IMR-90 (cell line): ENCODE data around the gene ZFP36L1. TPM values are rescaled to one million over a fixed set of nuclear protein-coding genes. Genes with fewer than 3 reads are reported as not detected.
A peak's percentile ranks its signal among the peaks of the same experiment; 100 is the strongest.

ENCODE experiments used
- ATAC-seq: fragments of 200-7000 bp; cut with Tn5 transposase; 2 replicates; pipeline ENCODE4 v1.9.1; 2020; ENCODE audit warnings: low read depth, mild to moderate bottlenecking, moderate library complexity
- BruUV-seq: library from RNA; stranded (reverse); fragments of 400-500 nt; replicated peaks from 2 replicates; lab custom pipeline; 2021; lab: Mats Ljungman, UMichigan
- CTCF ChIA-PET: fragments of 300-600 bp; formaldehyde crosslinking; extraction: SDS; loops from one replicate; lab custom pipeline; 2021; ENCODE audit warnings: antibody characterized with exemption; lab: Yijun Ruan, JAX
- POLR2A ChIA-PET: fragments of 300-600 bp; sonication (Branson Sonifier 250); formaldehyde crosslinking; loops from one replicate; lab custom pipeline; 2022; ENCODE audit warnings: antibody characterized with exemption; ENCODE audit not compliant: unreplicated experiment; lab: Charles Lee
- DNase-seq: peaks from one replicate; pipeline ENCODE4 v3.0.0; 2013
- H2AFZ ChIP-seq: replicated peaks from 2 replicates; pipeline ENCODE3; 2013; ENCODE audit warnings: low read length, mild to moderate bottlenecking; ENCODE audit not compliant: poor library complexity
- H2AK5ac ChIP-seq: 2 replicates; pipeline ENCODE4 v1.6.1; 2013; ENCODE audit warnings: low read depth, low read length, inconsistent platforms
- H2AK9ac ChIP-seq: replicated peaks from 2 replicates; pipeline ENCODE3; 2013; ENCODE audit warnings: mild to moderate bottlenecking, low read depth, low read length, moderate library complexity; ENCODE audit not compliant: poor library complexity
- H2BK120ac ChIP-seq: 2 replicates; pipeline ENCODE4 v1.6.1; 2013; ENCODE audit warnings: low read depth, low read length, inconsistent platforms
- H2BK15ac ChIP-seq: 3 replicates; pipeline ENCODE4 v1.6.1; 2013; ENCODE audit warnings: low read depth, low read length, inconsistent platforms
- H2BK20ac ChIP-seq: 2 replicates; pipeline ENCODE4 v1.6.1; 2013; ENCODE audit warnings: low read depth, mild to moderate bottlenecking, inconsistent platforms, low read length, moderate library complexity
- H2BK5ac ChIP-seq: 2 replicates; pipeline ENCODE4 v1.6.1; 2013; ENCODE audit warnings: mild to moderate bottlenecking, low read depth, low read length, inconsistent platforms; ENCODE audit not compliant: poor library complexity, severe bottlenecking
- H3K14ac ChIP-seq: replicated peaks from 2 replicates; pipeline ENCODE4 v1.6.1; 2013; ENCODE audit warnings: low read depth, low read length, inconsistent platforms
- H3K18ac ChIP-seq: 2 replicates; pipeline ENCODE4 v1.6.1; 2013; ENCODE audit warnings: low read depth, low read length, control low read depth
- H3K23ac ChIP-seq: 2 replicates; pipeline ENCODE4 v1.6.1; 2013; ENCODE audit warnings: low read depth, low read length, inconsistent platforms
- H3K27ac ChIP-seq: 2 replicates; pipeline ENCODE4 v1.5.1; 2013; ENCODE audit warnings: mild to moderate bottlenecking, control low read depth, low read length; ENCODE audit not compliant: insufficient read depth
- H3K27me3 ChIP-seq: 2 replicates; pipeline ENCODE4 v1.6.1; 2013; ENCODE audit warnings: low read length; ENCODE audit not compliant: control insufficient read depth, insufficient read depth
- H3K36me3 ChIP-seq: 2 replicates; pipeline ENCODE4 v1.6.1; 2013; ENCODE audit warnings: low read length, mixed read lengths; ENCODE audit not compliant: control insufficient read depth, insufficient read depth
- H3K4ac ChIP-seq: 2 replicates; pipeline ENCODE4 v1.6.1; 2013; ENCODE audit warnings: low read depth, low read length, inconsistent platforms
- H3K4me1 ChIP-seq: 2 replicates; pipeline ENCODE4 v1.6.1; 2013; ENCODE audit warnings: low read length, mixed read lengths; ENCODE audit not compliant: control insufficient read depth, insufficient read depth
- H3K4me2 ChIP-seq: 2 replicates; pipeline ENCODE4 v1.6.1; 2013; ENCODE audit warnings: low read depth, mild to moderate bottlenecking, control low read depth, low read length, moderate library complexity
- H3K4me3 ChIP-seq: 2 replicates; pipeline ENCODE4 v1.5.1; 2013; ENCODE audit warnings: low read depth, mild to moderate bottlenecking, control low read depth, low read length, moderate library complexity; ENCODE audit not compliant: insufficient read depth
- H3K56ac ChIP-seq: 2 replicates; pipeline ENCODE4 v1.6.1; 2013; ENCODE audit warnings: low read length, inconsistent platforms; ENCODE audit not compliant: insufficient read depth; ENCODE audit errors: extremely low read depth
- H3K79me1 ChIP-seq, 2 experiments: 2 replicates each; pipeline ENCODE4 v1.6.1; 2013; ENCODE audit warnings: low read length in 2 of 2, inconsistent platforms in 1 of 2, low read depth in 1 of 2
- H3K9ac ChIP-seq: 2 replicates; pipeline ENCODE4 v1.6.1; 2013; ENCODE audit warnings: low read depth, low read length, control low read depth
- H3K9me1 ChIP-seq: 2 replicates; pipeline ENCODE4 v1.6.1; 2013; ENCODE audit warnings: low read length, inconsistent platforms; ENCODE audit not compliant: insufficient read depth
- H3K9me3 ChIP-seq: 2 replicates; pipeline ENCODE4 v1.6.1; 2013; ENCODE audit warnings: low read length; ENCODE audit not compliant: control insufficient read depth, insufficient read depth
- H4K20me1 ChIP-seq: 2 replicates; pipeline ENCODE4 v1.6.1; 2013; ENCODE audit warnings: low read length, inconsistent platforms; ENCODE audit not compliant: insufficient read depth
- H4K5ac ChIP-seq: 2 replicates; pipeline ENCODE4 v1.6.1; 2013; ENCODE audit warnings: mild to moderate bottlenecking, low read depth, low read length, control low read depth
- H4K8ac ChIP-seq, 2 experiments: 2 replicates each; pipeline ENCODE4 v1.6.1; 2013; ENCODE audit warnings: low read depth in 2 of 2, low read length in 2 of 2, control low read depth in 1 of 2, inconsistent platforms in 1 of 2
- H4K91ac ChIP-seq: 2 replicates; pipeline ENCODE4 v1.6.1; 2013; ENCODE audit warnings: low read depth, low read length, inconsistent platforms; ENCODE audit not compliant: insufficient read depth
- BHLHE40 ChIP-seq: fragments of 150-350 bp; IDR thresholded peaks from 2 replicates; pipeline ENCODE4 v1.6.1; 2016; ENCODE audit warnings: mild to moderate bottlenecking, low read depth, low read length
- CEBPB ChIP-seq: IDR thresholded peaks from 2 replicates; pipeline ENCODE4 v1.6.1; 2012; ENCODE audit warnings: low read depth, low read length, improper control_type of control experiment
- CHD1 ChIP-seq: IDR thresholded peaks from 2 replicates; pipeline ENCODE4 v1.6.1; 2012; ENCODE audit warnings: low read depth, low read length, improper control_type of control experiment
- FOS ChIP-seq: fragments of 150-350 bp; IDR thresholded peaks from 2 replicates; pipeline ENCODE4 v1.6.1; 2016; ENCODE audit warnings: low read depth, low read length
- MAFK ChIP-seq: IDR thresholded peaks from 2 replicates; pipeline ENCODE4 v1.6.1; 2012; ENCODE audit warnings: low read depth, low read length, improper control_type of control experiment
- MAZ ChIP-seq: IDR thresholded peaks from 2 replicates; pipeline ENCODE4 v1.6.1; 2012; ENCODE audit warnings: low read depth, mild to moderate bottlenecking, low read length, improper control_type of control experiment, moderate library complexity, borderline replicate concordance
- MXI1 ChIP-seq: IDR thresholded peaks from 2 replicates; pipeline ENCODE4 v1.6.1; 2012; ENCODE audit warnings: low read depth, mild to moderate bottlenecking, low read length, moderate library complexity, borderline replicate concordance
- NFE2L2 ChIP-seq: fragments of 150-350 bp; IDR thresholded peaks from 2 replicates; pipeline ENCODE4 v1.6.1; 2016; ENCODE audit warnings: low read depth, mild to moderate bottlenecking, low read length
- POLR2A ChIP-seq: IDR thresholded peaks from 2 replicates; pipeline ENCODE4 v1.6.1; 2012; ENCODE audit warnings: mild to moderate bottlenecking, low read depth, low read length
- RCOR1 ChIP-seq: IDR thresholded peaks from 2 replicates; pipeline ENCODE4 v1.6.1; 2012; ENCODE audit warnings: mild to moderate bottlenecking, low read length, improper control_type of control experiment; ENCODE audit not compliant: insufficient replicate concordance
- SMC3 ChIP-seq: fragments of 150-350 bp; IDR thresholded peaks from 2 replicates; pipeline ENCODE4 v1.6.1; 2016; ENCODE audit warnings: low read depth, mild to moderate bottlenecking, antibody characterized with exemption, low read length, moderate library complexity
- WGBS, 2 experiments: methylation state at CpG; one replicate each; pipeline versions ENCODE4 v1.1.5 to v1.1.7; 2013; ENCODE audit warnings: missing lambda C conversion rate in 2 of 2; ENCODE audit not compliant: insufficient read length in 1 of 2; ENCODE audit errors: extremely low coverage in 2 of 2; 5-methylcytosine and 5-hydroxymethylcytosine counted together
- dilution Hi-C: fragments of 300-500 bp; cut with HindIII; formaldehyde crosslinking; loops from one replicate; pipeline ENCODE4 v1.14.3; 2018; ENCODE audit warnings: low sequenced_read_pairs; ENCODE audit not compliant: unreplicated experiment
- in situ Hi-C: fragments of 300-500 bp; cut with MboI; formaldehyde crosslinking; loops from 3 replicates; pipeline ENCODE4 v1.14.3; 2019; ENCODE audit warnings: low sequenced_read_pairs, inconsistent platforms, mixed read lengths
- intact Hi-C: fragments of 100-400 bp; cut with micrococcal nuclease; formaldehyde crosslinking; loops from 2 replicates; pipeline ENCODE4 v1.10.0; 2022
- polyA plus RNA-seq, 3 experiments: library from polyadenylated mRNA; depleted of rRNA; stranded (reverse); fragments of >200 nt; gene quantifications; 2 replicates each; pipeline ENCODE4 v1.2.3, GENCODE V29; 2012; ENCODE audit warnings: low replicate concordance in 1 of 3
- total RNA-seq: library from RNA; depleted of rRNA; stranded (reverse); fragments of >200 nt; gene quantifications from 2 replicates; pipeline ENCODE4 v1.2.3, GENCODE V29; 2012
- TF ChIP-seq, protein P1 (sequence below): conservative IDR thresholded peaks from 2 replicates; pipeline ENCODE4 v1.5.1; 2012; ENCODE audit warnings: mild to moderate bottlenecking, low read depth, low read length, improper control_type of control experiment

The ZFP36L1 gene
- total and polyA plus RNA-seq, 2 of the 4 experiments (the other 2 are of a cell fraction) = 6.5 to 140 TPM

- 85% methylated on average over 3 of the region's 8 CpGs; no CpG with 5 or more reads in 1 of the 2 experiments for WGBS, 2 experiments
- no peak overlapping the region for H3K14ac ChIP-seq
- no peaks in the 10 kb centered on the region for H4K20me1 ChIP-seq
- peaks cover 20% of the 10 kb centered on the region for H3K9me1 ChIP-seq
- no peak for DNase-seq
- H2BK15ac ChIP-seq = 0 out of 3 replicates have a peak overlapping the region, but pooled peaks have one; percentile 90
- H2AK5ac ChIP-seq = peak overlapping the region; percentile 27; the same call in 1 of the 2 replicates
- H2BK20ac ChIP-seq = peak overlapping the region; percentile 17; the same call in 1 of the 2 replicates
- no peak overlapping the region for H4K5ac ChIP-seq
- TF ChIP-seq CHD1 = no peak
- no peak for TF ChIP-seq FOS
- no peak for TF ChIP-seq MAFK
- TF ChIP-seq POLR2A = no peak
- no peak for TF ChIP-seq MAZ
- no peak for TF ChIP-seq NFE2L2
- TF ChIP-seq, protein P1, sequence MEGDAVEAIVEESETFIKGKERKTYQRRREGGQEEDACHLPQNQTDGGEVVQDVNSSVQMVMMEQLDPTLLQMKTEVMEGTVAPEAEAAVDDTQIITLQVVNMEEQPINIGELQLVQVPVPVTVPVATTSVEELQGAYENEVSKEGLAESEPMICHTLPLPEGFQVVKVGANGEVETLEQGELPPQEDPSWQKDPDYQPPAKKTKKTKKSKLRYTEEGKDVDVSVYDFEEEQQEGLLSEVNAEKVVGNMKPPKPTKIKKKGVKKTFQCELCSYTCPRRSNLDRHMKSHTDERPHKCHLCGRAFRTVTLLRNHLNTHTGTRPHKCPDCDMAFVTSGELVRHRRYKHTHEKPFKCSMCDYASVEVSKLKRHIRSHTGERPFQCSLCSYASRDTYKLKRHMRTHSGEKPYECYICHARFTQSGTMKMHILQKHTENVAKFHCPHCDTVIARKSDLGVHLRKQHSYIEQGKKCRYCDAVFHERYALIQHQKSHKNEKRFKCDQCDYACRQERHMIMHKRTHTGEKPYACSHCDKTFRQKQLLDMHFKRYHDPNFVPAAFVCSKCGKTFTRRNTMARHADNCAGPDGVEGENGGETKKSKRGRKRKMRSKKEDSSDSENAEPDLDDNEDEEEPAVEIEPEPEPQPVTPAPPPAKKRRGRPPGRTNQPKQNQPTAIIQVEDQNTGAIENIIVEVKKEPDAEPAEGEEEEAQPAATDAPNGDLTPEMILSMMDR = no peak
- no peak for TF ChIP-seq CEBPB
- TF ChIP-seq SMC3 = no peak
- TF ChIP-seq BHLHE40 = no peak
- TF ChIP-seq MXI1 = no peak
- TF ChIP-seq RCOR1 = no peak
- ChIA-PET CTCF (interaction anchor here (1.7 kb wide), 1 partner anchor 17 kb away, joined by 3 read pairs; the partner anchor contains the start of gene ZFP36L1), POLR2A (interaction anchor here (1.1 kb wide), 1 partner anchor 17 kb away, joined by 4 read pairs; the partner anchor contains the start of gene ZFP36L1)
- no peak overlapping the region for H2BK5ac ChIP-seq
- dilution Hi-C loops = no loop called here
- H3K56ac ChIP-seq = no peak overlapping the region
- H2AK9ac ChIP-seq = no peak overlapping the region
- H2BK120ac ChIP-seq = no peak overlapping the region; the same call in 1 of the 2 replicates
- H2AFZ ChIP-seq = no peak overlapping the region
- ATAC-seq = no peak
- H3K36me3 ChIP-seq = no peaks in the 10 kb centered on the region
- intact Hi-C loops = loop anchor here (10.0 kb wide), 1 partner anchor 726 kb away; no protein-coding TSS in a partner anchor
- H3K9ac ChIP-seq = no peak overlapping the region
- no peaks in the 10 kb centered on the region for H3K27me3 ChIP-seq
- no TSS peak for BruUV-seq
- H3K9me3 ChIP-seq = no peaks in the 10 kb centered on the region
- peak overlapping the region; percentile 46; the same call in 1 of the 2 replicates for H3K4ac ChIP-seq
- H4K91ac ChIP-seq = no peak overlapping the region; the same call in 1 of the 2 replicates
- no peak overlapping the region for H3K4me2 ChIP-seq
- no peak overlapping the region for H3K27ac ChIP-seq
- H3K4me3 ChIP-seq = no peak overlapping the region
- no peak overlapping the region for H4K8ac ChIP-seq
- no peak overlapping the region for H3K23ac ChIP-seq
- H3K18ac ChIP-seq = no peak overlapping the region
- in situ Hi-C loops = no loop called here
- H3K4me1 ChIP-seq = peaks cover 33% of the 10 kb centered on the region
- peaks cover 4 to 47% of the 10 kb centered on the region in 2 experiments for H3K79me1 ChIP-seq
Measured at GRCh38 chr14:68810173-68811153, 17.6 kb upstream of the ZFP36L1 start.
